Liver (tissue), 3 donors: ENCODE measurements around the gene THAP4.

Source experiments
- CTCF ChIP-seq: fragments of 150-350 bp; IDR thresholded peaks from 2 replicates; pipeline ENCODE4 v1.5.1; 2017; ENCODE audit warnings: improper control_type of control experiment, low read depth, low read length; ENCODE audit not compliant: missing input control
- EGR1 ChIP-seq, 2 donors: IDR thresholded peaks; 2 replicates each; pipeline ENCODE4 v1.6.1; 2016 to 2018; ENCODE audit warnings: antibody characterized with exemption in 2 of 2, low read depth in 2 of 2
- REST ChIP-seq: IDR thresholded peaks from 2 replicates; pipeline ENCODE4 v1.6.1; 2016; ENCODE audit warnings: antibody characterized with exemption, mild to moderate bottlenecking
- YY1 ChIP-seq: IDR thresholded peaks from 2 replicates; pipeline ENCODE4 v1.6.1; 2016; ENCODE audit warnings: antibody characterized with exemption, mild to moderate bottlenecking
- donor health status: healthy.
- donor health status: healthy.

- TF ChIP-seq REST (no peak), CTCF (no peak), YY1 (no peak), EGR1 (IDR thresholded peaks at IDR 0.05; ENCODE audit: low read depth in 2 of 2) (no peak)
These were observed 54.2 kb downstream of the THAP4 start for GRCh38 chr2:241582806-241583205.
